BLaER1 treated with 17β-estradiol and CSF1 and Interleukin-3, amounts not matched to agents 10 nM and 100 nM (cell line): Measurements from ENCODE around the gene ESPN.
"Not testable (repeated sequence)": the region's sequence is repeated elsewhere in the genome, so short reads cannot be mapped to it uniquely, and the experiment has no call there.

Experiments
- H3K27ac ChIP-seq, 11 experiments: shearing (Covaris generic); formaldehyde crosslinking; 2 replicates each; pipeline ENCODE4 v1.8.1; 2022
- H3K27me3 ChIP-seq, 11 experiments: shearing (Covaris generic); formaldehyde crosslinking; 2 replicates each; pipeline ENCODE4 v1.8.1; 2022
- H3K36me3 ChIP-seq, 11 experiments: shearing (Covaris generic); formaldehyde crosslinking; 2 replicates each; pipeline ENCODE4 v1.8.1; 2022
- H3K4me1 ChIP-seq, 10 experiments: shearing (Covaris generic); formaldehyde crosslinking; 2 replicates each; pipeline ENCODE4 v1.8.1; 2022
- H3K4me2 ChIP-seq, 11 experiments: shearing (Covaris generic); formaldehyde crosslinking; 2 replicates each; pipeline ENCODE4 v1.8.1; 2022
- H3K4me3 ChIP-seq, 10 experiments: shearing (Covaris generic); formaldehyde crosslinking; 2 replicates each; pipeline ENCODE4 v1.8.1; 2022
- H3K9ac ChIP-seq, 11 experiments: shearing (Covaris generic); formaldehyde crosslinking; 2 replicates each; pipeline ENCODE4 v1.8.1; 2022
- H3K9me3 ChIP-seq, 11 experiments: shearing (Covaris generic); formaldehyde crosslinking; replicated peaks in 1 of 11; 2 replicates each; pipeline ENCODE4 v1.8.1; 2022
- H4K20me1 ChIP-seq, 11 experiments: shearing (Covaris generic); formaldehyde crosslinking; 2 replicates each; pipeline ENCODE4 v1.8.1; 2022
- Cebpa-rat ChIP-seq, 11 experiments: shearing (Covaris generic); IDR thresholded peaks; 2 replicates each; pipeline ENCODE4 v1.8.1; 2022

The ESPN gene

DNA sequence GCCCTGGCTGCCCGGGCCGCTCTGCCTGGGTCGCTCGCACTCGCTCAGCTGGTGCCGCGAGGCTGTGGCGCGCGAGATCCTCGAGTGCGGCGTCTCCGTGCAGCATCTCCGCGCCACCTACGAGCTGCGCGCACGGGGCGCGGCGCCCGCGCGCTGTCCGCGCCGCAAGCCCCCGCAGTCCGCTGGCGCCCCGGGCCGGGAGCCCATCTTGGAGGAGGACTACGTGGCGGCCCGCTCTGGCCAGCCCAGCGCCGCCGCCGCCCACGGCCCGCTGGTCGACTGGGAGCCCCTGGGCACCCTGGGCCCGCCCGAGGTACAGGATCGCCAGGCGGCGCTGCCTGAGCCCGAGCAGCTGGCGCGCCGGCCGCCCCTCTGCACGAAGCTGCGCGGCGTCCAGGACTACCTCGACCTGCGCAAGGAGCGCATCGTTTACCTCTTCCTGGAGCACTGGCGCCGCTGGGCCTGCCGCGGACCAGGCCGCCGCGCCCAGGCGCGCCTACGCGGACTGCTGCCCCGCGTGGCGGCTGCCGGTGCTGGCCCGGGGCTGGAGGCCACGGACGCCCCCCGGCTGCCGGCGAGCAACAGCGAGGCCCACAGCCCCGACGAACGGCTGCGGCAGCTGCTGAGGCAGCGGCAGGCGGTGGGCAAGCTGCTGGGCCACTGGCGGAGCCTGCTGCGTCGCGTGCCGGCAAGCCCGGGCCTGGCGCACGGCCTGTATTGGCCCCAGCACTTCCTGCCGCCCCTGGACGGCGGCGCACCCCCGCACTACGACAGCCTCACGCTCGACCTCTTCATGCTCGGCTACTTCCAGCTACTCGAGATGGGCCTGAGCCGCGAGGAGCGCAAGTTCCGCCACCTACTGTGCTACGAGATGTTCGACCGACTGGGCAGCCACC, 30.5 kb downstream of the ESPN start:
- Histone ChIP-seq H3K4me1 (peaks cover 7 to 10% (median 8%) of the 10 kb centered on the region in 10 experiments), H3K9me3 (peaks cover 0 to 11% (median 0%) of the 10 kb centered on the region in 11 experiments; a peak in 4 of 22 replicates), H4K20me1 (peaks cover 0 to 54% (median 4%) of the 10 kb centered on the region in 11 experiments; a peak in 12 of 22 replicates), H3K4me3 (no peak overlapping the region), H3K27me3 (peaks cover 74 to 93% (median 87%) of the 10 kb centered on the region in 11 experiments), H3K27ac (no peak overlapping the region), H3K9ac (no peak overlapping the region), H3K36me3 (no peaks in the 10 kb centered on the region), H3K4me2 (no peak overlapping the region)
- TF ChIP-seq Cebpa-rat (IDR thresholded peaks at IDR 0.05): no peak

DNA sequence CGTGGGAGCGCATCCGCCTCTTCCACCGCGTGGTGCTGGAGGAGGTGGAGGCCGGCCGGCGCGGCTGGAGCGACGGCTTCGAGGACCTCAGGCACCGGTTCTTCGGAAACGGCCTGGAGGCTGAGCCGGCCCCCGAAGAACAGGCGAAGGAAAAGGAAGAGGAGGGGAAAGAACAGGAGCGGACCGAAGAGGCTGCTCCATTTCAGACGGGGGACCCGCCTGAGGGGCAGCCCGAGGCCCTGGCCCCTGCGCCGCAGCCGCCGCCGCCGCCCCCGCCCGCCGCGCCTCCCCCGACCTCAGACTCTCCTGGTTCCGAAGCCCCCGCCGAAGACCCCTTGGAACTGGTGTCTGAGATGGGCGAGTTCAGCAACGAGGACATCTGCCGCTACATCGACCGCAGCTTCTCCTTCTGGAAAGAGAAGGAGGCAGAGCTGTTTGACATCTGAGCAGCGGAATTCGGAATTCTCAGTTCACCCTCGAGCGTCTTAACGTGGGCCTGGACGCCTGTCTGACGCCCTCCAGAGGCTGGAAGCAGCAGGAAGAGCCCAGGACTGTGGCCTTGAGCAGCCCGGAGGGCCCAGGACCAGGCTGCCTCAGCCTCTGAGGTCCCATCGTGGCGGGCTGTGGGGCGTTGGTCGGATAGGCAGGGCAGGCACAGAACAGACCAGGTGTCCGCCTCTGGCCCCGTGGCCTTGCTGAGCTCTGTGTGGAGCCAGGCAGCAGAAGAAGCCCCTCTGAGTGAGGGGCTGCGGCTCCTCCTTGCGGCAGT, 31.4 kb downstream of the ESPN start:
- peaks cover 16 to 19% (median 16%) of the 10 kb centered on the region in 10 experiments for H3K4me1 ChIP-seq
- not testable (repeated sequence) for H3K27ac ChIP-seq, H3K36me3 ChIP-seq, H3K9ac ChIP-seq, H3K4me3 ChIP-seq, H3K4me2 ChIP-seq
- peaks cover 66 to 92% (median 79%) of the 10 kb centered on the region in 11 experiments for H3K27me3 ChIP-seq
- H3K9me3 ChIP-seq: peaks cover 0 to 11% (median 0%) of the 10 kb centered on the region in 11 experiments; a peak in 4 of 22 replicates
- H4K20me1 ChIP-seq: peaks cover 0 to 46% (median 4%) of the 10 kb centered on the region in 11 experiments; a peak in 12 of 22 replicates

DNA sequence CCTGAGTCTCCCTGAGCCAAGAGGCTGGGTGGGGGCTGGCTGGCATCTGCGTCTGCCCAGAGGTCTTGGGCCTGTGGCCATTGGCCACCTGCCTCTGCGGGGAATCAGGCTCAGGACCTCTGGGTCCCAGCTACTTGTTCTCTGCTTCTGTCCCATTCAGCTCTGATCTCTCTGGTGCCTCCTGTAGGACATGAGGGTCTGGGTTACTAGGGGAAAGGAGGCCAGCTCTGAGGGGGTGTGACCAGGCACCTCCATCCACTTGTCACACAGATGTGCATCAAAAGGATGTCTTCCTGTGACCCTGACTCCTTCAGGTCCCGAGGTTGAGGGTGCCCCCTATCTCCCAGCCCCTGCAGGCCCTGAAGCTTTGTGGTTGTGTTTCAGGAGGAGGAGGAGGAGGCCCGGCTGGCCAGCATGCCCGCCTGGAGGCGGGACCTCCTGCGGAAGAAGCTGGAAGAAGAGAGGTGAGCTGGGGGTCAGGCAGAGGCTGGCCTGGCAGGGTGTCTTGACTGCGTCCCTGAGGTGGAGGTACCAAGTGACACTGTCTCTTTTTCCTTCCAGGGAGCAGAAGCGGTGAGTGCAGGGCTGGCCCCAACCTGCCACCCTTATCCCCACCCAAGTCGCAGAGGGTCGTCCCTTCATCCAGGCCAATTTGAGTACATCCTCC, 32.4 kb downstream of the ESPN start:
- peaks cover 56 to 82% (median 69%) of the 10 kb centered on the region in 11 experiments for H3K27me3 ChIP-seq
- no peak overlapping the region for H3K4me2 ChIP-seq
- TF ChIP-seq Cebpa-rat (IDR thresholded peaks at IDR 0.05): no peak
- no peak overlapping the region for H3K27ac ChIP-seq
- H3K36me3 ChIP-seq: peaks cover 0 to 9% (median 0%) of the 10 kb centered on the region in 11 experiments; a peak in 4 of 22 replicates
- H3K4me1 ChIP-seq: peaks cover 21 to 26% (median 25%) of the 10 kb centered on the region in 10 experiments
- no peak overlapping the region for H3K4me3 ChIP-seq
- H4K20me1 ChIP-seq: peaks cover 0 to 36% (median 4%) of the 10 kb centered on the region in 11 experiments; a peak in 11 of 22 replicates
- H3K9me3 ChIP-seq: peaks cover 0 to 11% (median 0%) of the 10 kb centered on the region in 11 experiments; a peak in 4 of 22 replicates
- H3K9ac ChIP-seq: no peak overlapping the region

DNA sequence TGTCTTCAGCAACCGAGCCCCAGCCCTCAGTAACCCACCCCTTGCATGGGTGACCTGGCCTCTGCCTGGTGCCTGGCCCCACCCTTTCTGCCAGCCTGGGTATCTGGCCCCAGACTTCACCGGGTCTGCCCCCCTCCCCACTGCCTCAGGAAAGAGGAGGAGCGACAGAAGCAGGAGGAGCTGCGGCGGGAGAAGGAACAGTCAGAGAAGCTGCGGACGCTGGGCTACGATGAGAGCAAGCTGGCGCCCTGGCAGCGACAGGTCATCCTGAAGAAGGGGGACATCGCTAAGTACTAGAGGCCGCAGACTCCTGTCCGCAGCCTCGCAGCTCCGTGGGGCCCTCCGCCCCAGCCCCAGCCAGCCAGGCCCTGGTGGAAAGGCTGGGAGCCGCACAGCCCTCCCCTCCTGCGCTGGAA, 35.3 kb downstream of the ESPN start:
- H3K9me3 ChIP-seq: peaks cover 0 to 8% (median 0%) of the 10 kb centered on the region in 11 experiments; a peak in 3 of 22 replicates
- H3K4me3 ChIP-seq: peak overlapping the region; percentile 7 to 48 (median 28); a peak in 15 of 20 replicates

DNA sequence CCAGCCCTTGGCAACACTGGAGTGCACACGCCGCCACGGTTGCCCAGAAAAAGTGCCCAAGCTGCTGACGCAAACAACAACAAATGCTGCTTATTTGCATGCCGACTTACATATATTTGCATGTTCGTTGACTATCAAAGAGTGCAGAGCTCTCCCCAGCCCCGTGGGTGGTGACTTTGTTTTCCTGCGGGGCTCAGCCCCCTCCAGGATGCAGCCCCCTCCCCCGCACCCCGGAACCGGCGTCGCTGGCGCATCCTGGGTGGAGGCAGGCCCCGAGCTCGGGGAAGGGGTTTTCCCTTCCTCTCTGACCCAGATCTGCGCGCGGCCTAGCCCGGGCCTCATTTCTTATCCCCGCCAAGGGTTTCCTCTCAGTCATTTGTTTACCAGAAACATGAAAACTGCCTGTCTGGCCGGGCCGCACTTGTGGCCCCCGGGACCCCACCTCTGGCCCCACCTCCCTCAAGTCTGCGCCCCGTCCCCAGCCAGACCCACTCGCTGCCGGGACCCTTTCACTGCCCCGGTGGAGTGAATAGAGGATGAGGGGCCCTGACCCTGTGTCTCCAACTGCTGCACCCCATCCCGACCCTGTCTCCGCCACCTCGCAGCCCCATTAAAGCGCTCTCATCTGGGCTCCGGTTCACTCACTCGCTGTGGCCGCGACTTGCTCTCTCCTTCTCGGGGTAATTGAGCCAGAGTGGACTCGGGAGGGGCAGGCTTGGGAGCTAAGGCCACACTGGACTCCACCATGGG, 35.9 kb downstream of the ESPN start:
- no peak for TF ChIP-seq Cebpa-rat (IDR thresholded peaks at IDR 0.05)
- H3K36me3 ChIP-seq: peaks cover 0 to 18% (median 0%) of the 10 kb centered on the region in 11 experiments; a peak in 5 of 22 replicates
- H3K9ac ChIP-seq: peak overlapping the region; percentile 50 to 73 (median 65); a peak in 20 of 22 replicates
- H3K9me3 ChIP-seq: peaks cover 0 to 2% (median 0%) of the 10 kb centered on the region in 11 experiments; a peak in 2 of 22 replicates
- peaks cover 0 to 25% (median 0%) of the 10 kb centered on the region in 11 experiments; a peak in 5 of 22 replicates for H4K20me1 ChIP-seq
- peak overlapping the region; percentile 72 to 94 (median 89) for H3K4me2 ChIP-seq
- peaks cover 30 to 75% (median 52%) of the 10 kb centered on the region in 11 experiments for H3K27me3 ChIP-seq
- H3K4me1 ChIP-seq: peaks cover 25 to 48% (median 36%) of the 10 kb centered on the region in 10 experiments
- peak overlapping the region; percentile 7 to 48 (median 28); a peak in 15 of 20 replicates for H3K4me3 ChIP-seq
- H3K27ac ChIP-seq: peak overlapping the region; percentile 31 to 77 (median 64); a peak in 20 of 22 replicates

More for the DNA sequence above, 35.3 kb downstream of the ESPN start:
- no peak for TF ChIP-seq Cebpa-rat (IDR thresholded peaks at IDR 0.05)
- peak overlapping the region; percentile 72 to 94 (median 89) for H3K4me2 ChIP-seq
- peaks cover 0 to 31% (median 0%) of the 10 kb centered on the region in 11 experiments; a peak in 8 of 22 replicates for H4K20me1 ChIP-seq
- H3K9ac ChIP-seq: peak overlapping the region; percentile 32 to 73 (median 66); a peak in 17 of 22 replicates
- peaks cover 30 to 75% (median 52%) of the 10 kb centered on the region in 11 experiments for H3K27me3 ChIP-seq
- peak overlapping the region in 9 of 11 experiments; percentile 36 to 77 (median 64); a peak in 16 of 22 replicates for H3K27ac ChIP-seq
- H3K36me3 ChIP-seq: peaks cover 0 to 18% (median 0%) of the 10 kb centered on the region in 11 experiments; a peak in 5 of 22 replicates
- H3K4me1 ChIP-seq: peaks cover 21 to 43% (median 31%) of the 10 kb centered on the region in 10 experiments

DNA sequence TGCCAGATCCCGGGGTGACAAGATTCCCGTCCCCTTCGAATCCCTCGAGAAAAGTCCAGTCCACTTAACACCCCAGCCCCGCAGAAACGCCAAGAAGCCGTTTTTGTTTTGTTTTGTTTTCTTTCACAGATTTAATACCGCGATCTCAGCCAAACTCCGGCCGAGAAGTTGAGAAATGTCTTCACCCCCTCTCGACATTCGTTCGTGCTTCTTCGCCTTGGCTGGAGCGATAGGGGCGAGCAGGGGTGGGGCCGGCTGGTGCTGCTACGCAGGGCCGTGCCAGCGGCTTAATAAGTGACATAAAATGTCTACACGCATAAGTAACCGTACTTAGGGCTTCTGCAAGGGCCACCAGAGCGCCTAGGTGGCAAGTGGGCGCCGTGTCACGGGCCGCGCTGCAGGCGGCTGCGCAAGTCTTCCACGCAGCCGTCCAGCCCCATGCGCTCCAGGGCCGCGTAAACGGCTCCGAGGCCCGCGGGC, 36.5 kb downstream of the ESPN start:
- Histone ChIP-seq H3K4me1 (peaks cover 31 to 54% (median 43%) of the 10 kb centered on the region in 10 experiments), H3K36me3 (peaks cover 0 to 18% (median 0%) of the 10 kb centered on the region in 11 experiments; a peak in 5 of 22 replicates), H3K9me3 (no peaks in the 10 kb centered on the region), H3K4me2 (peak overlapping the region; percentile 72 to 94 (median 89)), H3K27ac (peak overlapping the region; percentile 31 to 77 (median 64); a peak in 18 of 22 replicates), H3K27me3 (peaks cover 30 to 75% (median 52%) of the 10 kb centered on the region in 11 experiments), H3K9ac (peak overlapping the region; percentile 50 to 73 (median 65); a peak in 18 of 22 replicates), H4K20me1 (peaks cover 0 to 20% (median 0%) of the 10 kb centered on the region in 11 experiments; a peak in 2 of 22 replicates), H3K4me3 (0 out of 20 replicates have a peak overlapping the region, but pooled peaks of 1 of the 10 experiments have one; percentile 47)
- no peak for TF ChIP-seq Cebpa-rat (IDR thresholded peaks at IDR 0.05)
